ENCODE results near the gene PANX1. TPM values are rescaled to one million over a fixed set of nuclear protein-coding genes. Genes with fewer than 3 reads are reported as not detected.
A peak's percentile ranks its signal among the peaks of the same experiment; 100 is the strongest.

Gene PANX1
- total and polyA plus RNA-seq, 10 of the 15 experiments (the other 5 are each of a cell fraction or from before 2014, with no cell fraction given): 3.3 to 18.7 (median 14.4) TPM

DNA sequence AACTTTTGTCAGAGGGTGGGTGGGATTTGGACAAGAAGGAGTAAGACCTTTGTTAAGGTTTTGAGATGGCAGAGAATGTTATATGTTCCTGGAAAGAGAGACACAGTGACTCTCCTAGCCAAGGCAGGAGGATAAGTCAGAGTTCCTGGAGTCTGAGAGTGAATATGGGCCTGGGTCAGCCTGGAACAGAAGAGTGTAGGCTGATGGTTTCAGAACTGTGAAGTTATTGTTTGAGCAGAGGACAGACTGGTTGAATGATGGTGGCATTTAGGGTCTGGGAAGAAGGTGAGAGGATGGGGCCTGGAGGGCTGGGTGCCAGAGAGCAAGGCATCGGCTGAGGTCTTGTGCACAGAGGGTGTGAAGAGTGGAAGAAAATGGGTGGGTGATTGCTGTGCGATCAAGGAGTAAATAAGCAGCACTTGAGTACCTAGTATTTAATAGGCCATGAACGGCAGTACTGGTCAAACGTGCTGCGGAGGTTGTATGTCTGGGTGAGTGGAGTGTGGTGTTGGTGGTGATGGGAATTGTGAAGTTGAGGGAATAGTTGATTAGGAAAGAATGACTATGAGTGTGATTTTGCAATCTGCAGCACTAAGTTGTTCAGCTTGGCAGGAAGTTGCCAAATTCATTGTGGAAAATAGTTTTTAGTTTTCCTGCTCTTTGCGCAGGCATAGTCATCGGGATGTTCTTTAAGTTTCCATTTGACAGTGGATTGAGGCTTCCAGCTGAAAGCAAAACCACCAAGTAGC is 1.8 kb downstream of the PANX1 start:
- Histone ChIP-seq H4K20me1 (ENCODE audit: control insufficient read depth, insufficient read depth) (no peaks in the 10 kb centered on the region), H3K9ac (ENCODE audit: control insufficient read depth, insufficient read depth, low read length) (peak overlapping the region; percentile 72), H3K79me2 (ENCODE audit: control insufficient read depth, insufficient read depth, low read length) (peaks cover 76% of the 10 kb centered on the region), H3K36me3 (ENCODE audit: control insufficient read depth in 2 of 2, insufficient read depth in 2 of 2, low read length in 1 of 2) (no peaks in the 10 kb centered on the region), H3K9me3 (replicated peaks; ENCODE audit: control insufficient read depth, insufficient read depth, low read length) (no peaks in the 10 kb centered on the region), H3K27ac (ENCODE audit: control insufficient read depth, insufficient read depth) (no peak overlapping the region), H3K4me2 (ENCODE audit: control insufficient read depth, insufficient read depth) (peak overlapping the region; percentile 78), H3K4me1 (ENCODE audit: control insufficient read depth, insufficient read depth, low read length) (peaks cover 17% of the 10 kb centered on the region), H3K27me3 (replicated peaks in 1 of 2; ENCODE audit: control insufficient read depth in 2 of 2, insufficient read depth in 2 of 2, low read length in 1 of 2) (no peaks in the 10 kb centered on the region), H3K4me3 (peak overlapping the region; percentile 86), H2AFZ (ENCODE audit: control insufficient read depth, low read depth, low read length) (no peak overlapping the region)
- WGBS (ENCODE audit: insufficient coverage, insufficient replicate concordance, low lambda C conversion rate, missing lambda C conversion rate): 90% methylated on average over 7 of the region's 7 CpGs
- POLR2A ChIA-PET: interaction anchor here (0.6 to 1.8 kb wide), 6 partner anchors 9 to 1635 kb away, joined by 3 to 7 read pairs (median 4); no protein-coding TSS in a partner anchor
- TSS peak; percentile 54 for BruUV-seq (replicated peaks)
- SMC1A ChIA-PET (ENCODE audit: uncharacterized antibody, unreplicated experiment): interaction anchor here (0.9 to 1.3 kb wide), 2 partner anchors 9 to 13 kb away, joined by 3 to 4 read pairs; no protein-coding TSS in a partner anchor
- in situ Hi-C loops (cut with MboI) (no loop called here), intact Hi-C loops (cut with micrococcal nuclease; ENCODE audit: unreplicated experiment) (no loop called here)
- ATAC-seq (no peak), DNase-seq (ENCODE audit: low read depth, low spot score) (no peak), FAIRE-seq (no peak)
- CTCF ChIA-PET: interaction anchor here (1.1 to 1.7 kb wide), 4 partner anchors 11 to 54 kb away, joined by 3 to 4 read pairs (median 3); no protein-coding TSS in a partner anchor
- no peak for TF ChIP-seq POLR2AphosphoS2 (IDR thresholded peaks at IDR 0.05; ENCODE audit: low read depth, low read length)
- TF ChIP-seq BHLHE40 (IDR thresholded peaks at IDR 0.05; ENCODE audit: borderline replicate concordance in 1 of 2, low read depth in 2 of 2, low read length in 1 of 2): no peak
- no peak for TF ChIP-seq IKZF2 (IDR thresholded peaks at IDR 0.05)
- TF ChIP-seq GATAD2B (conservative IDR thresholded peaks at IDR 0.05; ENCODE audit: low read depth): no peak
- no peak for TF ChIP-seq FOXM1 (IDR thresholded peaks at IDR 0.05; ENCODE audit: low read depth, low read length)
- TF ChIP-seq ATF2 (IDR thresholded peaks at IDR 0.05; ENCODE audit: low read length): no peak
- TF ChIP-seq TARDBP (IDR thresholded peaks at IDR 0.05; ENCODE audit: borderline replicate concordance): no peak
- TF ChIP-seq TAF1 (IDR thresholded peaks at IDR 0.05; ENCODE audit: borderline replicate concordance, low read depth, low read length): no peak
- no peak for TF ChIP-seq HDGF (IDR thresholded peaks at IDR 0.05)
- no peak for TF ChIP-seq PRDM15 (CRISPR knock-in tag; IDR thresholded peaks at IDR 0.05)
- TF ChIP-seq TBL1XR1 (IDR thresholded peaks at IDR 0.05; ENCODE audit: low read depth, low read length): no peak
- no peak for TF ChIP-seq BACH1 (IDR thresholded peaks at IDR 0.05; ENCODE audit: borderline replicate concordance)
- TF ChIP-seq TCF12 (IDR thresholded peaks at IDR 0.05; ENCODE audit: low read depth, low read length): no peak
- TF ChIP-seq CEBPB (IDR thresholded peaks at IDR 0.05; ENCODE audit: borderline replicate concordance in 1 of 2, low read depth in 2 of 2, low read length in 2 of 2): no peak
- TF ChIP-seq, protein P1, sequence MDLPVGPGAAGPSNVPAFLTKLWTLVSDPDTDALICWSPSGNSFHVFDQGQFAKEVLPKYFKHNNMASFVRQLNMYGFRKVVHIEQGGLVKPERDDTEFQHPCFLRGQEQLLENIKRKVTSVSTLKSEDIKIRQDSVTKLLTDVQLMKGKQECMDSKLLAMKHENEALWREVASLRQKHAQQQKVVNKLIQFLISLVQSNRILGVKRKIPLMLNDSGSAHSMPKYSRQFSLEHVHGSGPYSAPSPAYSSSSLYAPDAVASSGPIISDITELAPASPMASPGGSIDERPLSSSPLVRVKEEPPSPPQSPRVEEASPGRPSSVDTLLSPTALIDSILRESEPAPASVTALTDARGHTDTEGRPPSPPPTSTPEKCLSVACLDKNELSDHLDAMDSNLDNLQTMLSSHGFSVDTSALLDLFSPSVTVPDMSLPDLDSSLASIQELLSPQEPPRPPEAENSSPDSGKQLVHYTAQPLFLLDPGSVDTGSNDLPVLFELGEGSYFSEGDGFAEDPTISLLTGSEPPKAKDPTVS (IDR thresholded peaks at IDR 0.05; ENCODE audit: low read depth, low read length): no peak
- no peak for TF ChIP-seq CREB1 (IDR thresholded peaks at IDR 0.05; ENCODE audit: low read depth)
- RAD21 ChIA-PET (ENCODE audit: unreplicated experiment): interaction anchor here (1.0 to 1.6 kb wide), 3 partner anchors 7 to 115 kb away, joined by 3 read pairs; no protein-coding TSS in a partner anchor
